Loucy (cell line): ENCODE data around the gene PDGFA.

Experiments
- H2AFZ ChIP-seq: fragments of 200-600 bp; sonication (generic); 2 replicates; pipeline ENCODE4 v1.6.0; 2016; ENCODE audit warnings: antibody characterized with exemption, mild to moderate bottlenecking, low read length, moderate library complexity
- H3F3A ChIP-seq: fragments of 200-600 bp; 2 replicates; pipeline ENCODE4 v1.6.0; 2016; ENCODE audit warnings: antibody characterized with exemption, low read depth, mild to moderate bottlenecking
- H3K27me3 ChIP-seq: fragments of 200-600 bp; sonication (generic); 2 replicates; pipeline ENCODE4 v1.6.1; 2014; ENCODE audit warnings: low read length, mild to moderate bottlenecking; ENCODE audit not compliant: insufficient read depth, poor library complexity, severe bottlenecking
- H3K36me3 ChIP-seq: fragments of 200-600 bp; sonication (generic); 2 replicates; pipeline ENCODE4 v1.6.1; 2016; ENCODE audit warnings: low read length; ENCODE audit not compliant: insufficient read depth
- H3K4me1 ChIP-seq: fragments of 200-600 bp; sonication (generic); 2 replicates; pipeline ENCODE4 v1.5.1; 2014; ENCODE audit warnings: low read length, mild to moderate bottlenecking; ENCODE audit not compliant: insufficient read depth, poor library complexity, severe bottlenecking
- H3K4me2 ChIP-seq: fragments of 200-600 bp; sonication (generic); 2 replicates; pipeline ENCODE4 v1.6.0; 2014; ENCODE audit warnings: antibody characterized with exemption, low read length, low read depth, mild to moderate bottlenecking; ENCODE audit not compliant: poor library complexity, severe bottlenecking
- H3K4me3 ChIP-seq: fragments of 200-600 bp; sonication (generic); 2 replicates; pipeline ENCODE4 v1.5.1; 2014; ENCODE audit warnings: low read length, mild to moderate bottlenecking, mixed read lengths; ENCODE audit not compliant: poor library complexity, severe bottlenecking
- H3K79me2 ChIP-seq: fragments of 200-600 bp; sonication (generic); 2 replicates; pipeline ENCODE4 v1.6.1; 2014; ENCODE audit warnings: low read length; ENCODE audit not compliant: insufficient read depth
- H3K9ac ChIP-seq: fragments of 200-600 bp; sonication (generic); 2 replicates; pipeline ENCODE4 v1.6.0; 2014; ENCODE audit warnings: mild to moderate bottlenecking, low read depth, low read length, moderate library complexity; ENCODE audit not compliant: poor library complexity, severe bottlenecking
- H3K9me2 ChIP-seq: fragments of 200-600 bp; sonication (generic); replicated peaks from 2 replicates; pipeline ENCODE4 v1.6.1; 2016; ENCODE audit warnings: low read depth, low read length, mixed read lengths
- H3K9me3 ChIP-seq: fragments of 200-600 bp; sonication (generic); 2 replicates; pipeline ENCODE4 v1.6.1; 2014; ENCODE audit warnings: mild to moderate bottlenecking, antibody characterized with exemption, low read length, low read depth; ENCODE audit not compliant: insufficient read depth
- H4K20me1 ChIP-seq: fragments of 200-600 bp; sonication (generic); 2 replicates; pipeline ENCODE4 v1.6.0; 2014; ENCODE audit warnings: antibody characterized with exemption, low read length, mild to moderate bottlenecking; ENCODE audit not compliant: insufficient read depth, poor library complexity, severe bottlenecking
- EZH2phosphoT487 ChIP-seq: fragments of 200-600 bp; IDR thresholded peaks from 2 replicates; pipeline ENCODE4 v1.6.1; 2018; ENCODE audit warnings: antibody characterized with exemption, mild to moderate bottlenecking, moderate library complexity, borderline replicate concordance
- TF ChIP-seq, protein P1 (sequence below): fragments of 200-600 bp; sonication (generic); conservative IDR thresholded peaks from 2 replicates; pipeline ENCODE4 v1.5.1; 2014; ENCODE audit warnings: mild to moderate bottlenecking, antibody characterized with exemption, low read length

PDGFA gene

DNA sequence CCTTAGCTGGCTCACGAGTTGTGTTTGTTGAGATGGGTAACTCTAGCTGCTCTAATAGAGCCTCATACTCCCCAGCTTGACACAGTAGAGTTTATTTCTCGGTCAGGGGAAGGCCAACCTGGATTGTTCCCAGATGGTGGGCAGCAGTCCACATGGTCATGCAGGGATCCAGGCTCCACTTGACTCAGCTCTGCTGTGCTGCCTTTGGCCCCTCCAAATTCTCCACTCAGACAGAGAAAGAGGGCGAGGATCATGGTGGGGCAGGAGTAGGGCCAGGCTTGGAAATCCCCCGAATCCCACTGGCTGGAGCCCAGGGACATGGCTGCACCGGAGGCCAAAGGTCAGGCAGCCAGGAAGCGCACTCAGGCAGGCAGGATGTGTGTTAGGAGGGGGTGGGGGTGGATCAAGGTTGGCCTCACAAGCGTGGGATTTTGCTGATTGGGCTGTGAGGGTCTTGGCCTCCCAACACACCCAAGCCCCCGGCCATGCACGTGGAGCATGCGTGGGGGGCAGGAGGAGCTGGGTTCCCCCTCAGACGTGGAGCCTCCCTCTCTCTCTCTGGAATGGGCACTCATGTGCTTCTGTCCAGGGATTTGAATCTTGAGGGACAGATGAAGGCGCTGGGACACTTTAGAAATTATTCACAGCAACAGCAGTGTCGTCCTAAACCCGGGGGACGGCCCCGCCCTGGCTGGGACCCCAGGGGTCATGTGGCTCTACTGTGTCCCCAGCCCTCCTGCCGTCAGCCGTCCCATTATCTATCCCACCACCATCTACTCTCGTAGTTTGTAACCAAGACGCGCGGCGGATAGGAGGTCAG lies 44.8 kb downstream of the PDGFA start:
- Histone ChIP-seq H3K79me2 (no peaks in the 10 kb centered on the region), H3K9me2 (no peaks in the 10 kb centered on the region), H3K9me3 (peaks cover 7% of the 10 kb centered on the region; the same call in 1 of the 2 replicates), H3K36me3 (no peaks in the 10 kb centered on the region), H3K4me1 (no peaks in the 10 kb centered on the region), H4K20me1 (no peaks in the 10 kb centered on the region), H3K9ac (no peak overlapping the region), H2AFZ (no peak overlapping the region), H3K4me3 (no peak overlapping the region), H3K4me2 (no peak overlapping the region), H3K27me3 (no peaks in the 10 kb centered on the region), H3F3A (no peaks in the 10 kb centered on the region)
- TF ChIP-seq EZH2phosphoT487, result no peak
- TF ChIP-seq, protein P1, sequence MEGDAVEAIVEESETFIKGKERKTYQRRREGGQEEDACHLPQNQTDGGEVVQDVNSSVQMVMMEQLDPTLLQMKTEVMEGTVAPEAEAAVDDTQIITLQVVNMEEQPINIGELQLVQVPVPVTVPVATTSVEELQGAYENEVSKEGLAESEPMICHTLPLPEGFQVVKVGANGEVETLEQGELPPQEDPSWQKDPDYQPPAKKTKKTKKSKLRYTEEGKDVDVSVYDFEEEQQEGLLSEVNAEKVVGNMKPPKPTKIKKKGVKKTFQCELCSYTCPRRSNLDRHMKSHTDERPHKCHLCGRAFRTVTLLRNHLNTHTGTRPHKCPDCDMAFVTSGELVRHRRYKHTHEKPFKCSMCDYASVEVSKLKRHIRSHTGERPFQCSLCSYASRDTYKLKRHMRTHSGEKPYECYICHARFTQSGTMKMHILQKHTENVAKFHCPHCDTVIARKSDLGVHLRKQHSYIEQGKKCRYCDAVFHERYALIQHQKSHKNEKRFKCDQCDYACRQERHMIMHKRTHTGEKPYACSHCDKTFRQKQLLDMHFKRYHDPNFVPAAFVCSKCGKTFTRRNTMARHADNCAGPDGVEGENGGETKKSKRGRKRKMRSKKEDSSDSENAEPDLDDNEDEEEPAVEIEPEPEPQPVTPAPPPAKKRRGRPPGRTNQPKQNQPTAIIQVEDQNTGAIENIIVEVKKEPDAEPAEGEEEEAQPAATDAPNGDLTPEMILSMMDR, result no peak

DNA sequence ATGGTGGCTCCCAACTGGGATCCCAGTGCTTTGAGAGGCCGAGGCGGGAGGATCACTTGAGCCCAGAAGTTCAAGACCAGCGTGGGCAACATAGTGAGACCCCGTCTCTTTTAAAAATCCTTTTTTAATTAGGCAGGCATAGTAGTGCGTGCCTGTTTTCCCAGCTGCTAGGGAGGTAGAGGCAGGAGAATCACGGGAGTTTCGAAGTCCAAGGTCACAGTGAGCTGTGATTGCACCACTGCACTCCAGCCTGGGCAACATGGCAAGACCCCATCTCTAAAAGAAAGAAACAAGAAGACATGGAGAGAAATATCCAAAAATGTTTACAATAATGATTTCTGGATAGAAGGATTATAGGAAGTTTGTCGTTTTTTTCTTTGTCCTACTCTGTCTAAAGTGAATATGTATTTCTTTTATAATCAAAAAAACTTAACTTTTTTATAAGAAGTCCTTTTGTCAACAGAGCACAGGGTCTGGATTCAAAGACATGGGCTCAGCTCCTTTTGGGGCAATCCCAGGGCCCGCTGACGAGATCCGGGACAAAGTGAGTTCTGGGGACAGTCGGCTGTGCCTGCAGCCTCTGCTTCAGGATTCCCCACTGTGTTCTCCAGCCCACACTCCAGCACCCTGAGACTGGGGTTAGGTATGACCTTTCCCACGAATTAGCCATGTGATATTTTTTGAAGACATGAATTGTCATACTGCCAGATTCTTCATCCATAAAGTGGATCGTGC lies 45.6 kb downstream of the PDGFA start:
- H3K4me3 ChIP-seq, result no peak overlapping the region
- no peaks in the 10 kb centered on the region for H3K9me2 ChIP-seq
- no peaks in the 10 kb centered on the region for H3K27me3 ChIP-seq
- no peaks in the 10 kb centered on the region for H3K79me2 ChIP-seq
- H4K20me1 ChIP-seq, result no peaks in the 10 kb centered on the region
- no peak overlapping the region for H2AFZ ChIP-seq
- no peaks in the 10 kb centered on the region for H3K36me3 ChIP-seq
- H3K4me1 ChIP-seq, result no peaks in the 10 kb centered on the region
- H3K4me2 ChIP-seq, result no peak overlapping the region
- TF ChIP-seq, protein P1, result no peak
- TF ChIP-seq EZH2phosphoT487, result no peak
- H3F3A ChIP-seq, result no peaks in the 10 kb centered on the region
- H3K9ac ChIP-seq, result no peak overlapping the region
- peaks cover 7% of the 10 kb centered on the region; the same call in 1 of the 2 replicates for H3K9me3 ChIP-seq

DNA sequence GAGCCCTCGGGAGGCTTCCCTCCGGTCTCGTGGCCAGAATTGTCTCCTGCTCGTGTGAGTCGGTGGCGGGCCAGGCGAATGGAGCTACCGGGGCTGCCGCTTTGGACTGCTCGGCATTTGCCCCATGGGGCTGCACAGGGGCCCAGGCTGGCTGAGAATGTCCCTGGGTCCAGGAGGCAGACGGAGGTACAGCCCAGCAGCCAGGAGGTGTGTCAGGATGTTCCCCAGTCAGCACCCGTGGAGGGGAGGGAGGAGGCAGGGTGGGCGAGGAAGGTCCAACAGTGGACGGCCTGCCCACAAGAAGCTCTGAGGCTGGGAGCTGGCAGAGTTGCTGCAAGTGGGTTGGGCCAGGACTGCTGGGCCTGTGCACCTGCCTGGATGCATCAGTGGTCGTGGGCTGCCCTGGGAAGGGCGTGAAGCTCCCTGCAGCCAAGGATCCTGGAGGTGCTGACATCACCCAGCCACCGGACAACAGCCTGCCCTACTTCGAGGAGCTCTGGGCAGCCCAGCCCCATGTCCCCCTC lies 46.4 kb downstream of the PDGFA start:
- Histone ChIP-seq H3K9me2 (no peaks in the 10 kb centered on the region), H2AFZ (no peak overlapping the region), H3K4me2 (no peak overlapping the region), H3F3A (no peaks in the 10 kb centered on the region), H3K9ac (no peak overlapping the region), H3K27me3 (no peaks in the 10 kb centered on the region), H3K4me1 (no peaks in the 10 kb centered on the region), H3K36me3 (no peaks in the 10 kb centered on the region), H4K20me1 (no peaks in the 10 kb centered on the region), H3K4me3 (no peak overlapping the region), H3K9me3 (peaks cover 10% of the 10 kb centered on the region; the same call in 1 of the 2 replicates), H3K79me2 (no peaks in the 10 kb centered on the region)
- TF ChIP-seq, protein P1, result no peak
- no peak for TF ChIP-seq EZH2phosphoT487
